Fibroblast of lung (primary cell): ENCODE measurements around the gene PCDH9.

Experiments used
- CTCF ChIP-seq, 2 donors: IDR thresholded peaks in 1 of 2; conservative IDR thresholded peaks in 1 of 2; 1 replicate in 1 of 2; 2 replicates in 1 of 2; pipeline ENCODE4 v1.5.1; 2011 to 2012; ENCODE audit warnings: low read length in 2 of 2, control low read depth in 1 of 2, inconsistent platforms in 1 of 2, low read depth in 1 of 2, mild to moderate bottlenecking in 1 of 2
- EZH2 ChIP-seq: IDR thresholded peaks from 2 replicates; pipeline ENCODE4 v1.5.1; 2012; ENCODE audit warnings: low read length, control low read depth, mild to moderate bottlenecking; ENCODE audit errors: missing control alignments

- TF ChIP-seq CTCF (conservative IDR thresholded peaks at IDR 0.05 in 1 of 2, IDR thresholded peaks at IDR 0.05 in 1 of 2; ENCODE audit: low read depth in 1 of 2, low read length in 2 of 2): no peak
- no peak for TF ChIP-seq EZH2
These were observed 259.1 kb downstream of the PCDH9 start for GRCh38 chr13:66971004-66971403.
